Measurements from ENCODE around the gene TCP11X1.
"Not testable (repeated sequence)": the region's sequence is repeated elsewhere in the genome, so short reads cannot be mapped to it uniquely, and the experiment has no call there.

DNA sequence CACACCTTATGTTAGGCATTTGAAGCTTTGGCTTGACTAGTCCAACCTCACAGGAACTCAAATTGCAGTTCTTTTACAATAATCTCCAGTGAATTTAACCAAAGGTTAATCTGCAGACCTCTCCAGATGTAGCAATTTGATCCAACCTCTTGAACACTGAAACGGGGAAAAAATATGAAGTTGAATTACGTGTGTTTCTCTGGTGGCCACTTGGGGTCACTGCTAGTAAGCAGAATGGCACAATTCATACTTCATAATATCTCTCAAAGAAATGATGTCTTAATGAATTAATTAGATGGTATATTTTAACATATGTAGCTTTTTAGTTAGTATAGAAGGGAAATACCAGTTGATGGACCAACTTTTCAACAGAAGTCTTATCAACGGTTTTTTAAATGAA is 1.4 kb downstream of the TCP11X1 start:
- TF ChIP-seq POLR2A, POLR2AphosphoS5 (IDR thresholded peaks at IDR 0.05; ENCODE audit: low read depth, low read length): not testable (repeated sequence)

Measured in GM12892 (cell line).